Measurements from ENCODE around the gene ZNF76. TPM values are rescaled to one million over a fixed set of nuclear protein-coding genes. Genes with fewer than 3 reads are reported as not detected.
A peak's percentile ranks its signal among the peaks of the same experiment; 100 is the strongest.

Gene ZNF76
- total and polyA plus RNA-seq, 4 donors: 10.6 to 51.8 (median 36.5) TPM

- H3K9me3 ChIP-seq (ENCODE audit: control insufficient read depth, low read length): no peaks in the 10 kb centered on the region
- peaks cover 0 to 8% of the 10 kb centered on the region in 2 donors for H3K4me1 ChIP-seq (ENCODE audit: control insufficient read depth in 1 of 2, insufficient read depth in 2 of 2, low read length in 2 of 2)
- no peaks in the 10 kb centered on the region for H3K27me3 ChIP-seq (ENCODE audit: control insufficient read depth in 1 of 2, insufficient read depth in 2 of 2, low read length in 1 of 2)
- peaks cover 0 to 6% of the 10 kb centered on the region in 2 donors for H3K36me3 ChIP-seq (ENCODE audit: control insufficient read depth in 1 of 2, insufficient read depth in 2 of 2, low read length in 1 of 2)
- no peak overlapping the region for H3K4me3 ChIP-seq (ENCODE audit: low read length in 2 of 2)
- DNase-seq: peak; percentile 72 to 89
- 38 to 40% methylated on average over 12 of the region's 12 CpGs for WGBS, 2 donors
- peak overlapping the region in 1 of 2 donors; percentile 0 for H3K27ac ChIP-seq (ENCODE audit: low read depth in 1 of 2, low read length in 2 of 2)
- intact Hi-C loops (cut with DNase I): loop anchor here (1.0 to 5.0 kb wide), 3 partner anchors 34 to 254 kb away; no protein-coding TSS in a partner anchor
- peak; percentile 69 for ATAC-seq (ENCODE audit: low FRiP score)
These were observed 18.4 kb upstream of the ZNF76 start for GRCh38 chr6:35240838-35241801.

- H3K9me3 ChIP-seq (ENCODE audit: control insufficient read depth, low read length): no peaks in the 10 kb centered on the region
- H3K4me1 ChIP-seq (ENCODE audit: control insufficient read depth in 1 of 2, insufficient read depth in 2 of 2, low read length in 2 of 2): peaks cover 0 to 8% of the 10 kb centered on the region in 2 donors
- DNase-seq (no peak), ATAC-seq (ENCODE audit: low FRiP score) (no peak)
- H3K27me3 ChIP-seq (ENCODE audit: control insufficient read depth in 1 of 2, insufficient read depth in 2 of 2, low read length in 1 of 2): no peaks in the 10 kb centered on the region
- H3K4me3 ChIP-seq (ENCODE audit: low read length in 2 of 2): no peak overlapping the region
- H3K27ac ChIP-seq (ENCODE audit: low read depth in 1 of 2, low read length in 2 of 2): no peak overlapping the region
- H3K36me3 ChIP-seq (ENCODE audit: control insufficient read depth in 1 of 2, insufficient read depth in 2 of 2, low read length in 1 of 2): peaks cover 0 to 6% of the 10 kb centered on the region in 2 donors
- intact Hi-C loops (cut with DNase I): loop anchor here (5.0 kb wide), 2 partner anchors 35 to 255 kb away; no protein-coding TSS in a partner anchor
- 83 to 86% methylated on average over 5 of the region's 5 CpGs for WGBS, 2 donors
These were observed 17.0 kb upstream of the ZNF76 start for GRCh38 chr6:35242486-35242885.

GRCh38 chr6:35242906-35243305, 16.6 kb upstream of the ZNF76 start:
- intact Hi-C loops (cut with DNase I): loop anchor here (5.0 kb wide), 2 partner anchors 36 to 256 kb away; no protein-coding TSS in a partner anchor
- Histone ChIP-seq H3K9me3 (ENCODE audit: control insufficient read depth, low read length) (no peaks in the 10 kb centered on the region), H3K27me3 (ENCODE audit: control insufficient read depth in 1 of 2, insufficient read depth in 2 of 2, low read length in 1 of 2) (no peaks in the 10 kb centered on the region), H3K4me1 (ENCODE audit: control insufficient read depth in 1 of 2, insufficient read depth in 2 of 2, low read length in 2 of 2) (peaks cover 0 to 8% of the 10 kb centered on the region in 2 donors), H3K27ac (ENCODE audit: low read depth in 1 of 2, low read length in 2 of 2) (no peak overlapping the region), H3K36me3 (ENCODE audit: control insufficient read depth in 1 of 2, insufficient read depth in 2 of 2, low read length in 1 of 2) (peaks cover 0 to 6% of the 10 kb centered on the region in 2 donors), H3K4me3 (ENCODE audit: low read length in 2 of 2) (no peak overlapping the region)
- DNase-seq: no peak
- 85 to 89% methylated on average over 13 of the region's 13 CpGs for WGBS, 2 donors
- no peak for ATAC-seq (ENCODE audit: low FRiP score)

GRCh38 chr6:35243386-35243958, 16.1 kb upstream of the ZNF76 start:
- 68 to 71% methylated on average over 17 of the region's 17 CpGs for WGBS, 2 donors
- Histone ChIP-seq H3K27ac (ENCODE audit: low read depth in 1 of 2, low read length in 2 of 2) (no peak overlapping the region), H3K27me3 (ENCODE audit: control insufficient read depth in 1 of 2, insufficient read depth in 2 of 2, low read length in 1 of 2) (no peaks in the 10 kb centered on the region), H3K4me3 (ENCODE audit: low read length in 2 of 2) (no peak overlapping the region), H3K4me1 (ENCODE audit: control insufficient read depth in 1 of 2, insufficient read depth in 2 of 2, low read length in 2 of 2) (peaks cover 0 to 3% of the 10 kb centered on the region in 2 donors), H3K9me3 (ENCODE audit: control insufficient read depth, low read length) (no peaks in the 10 kb centered on the region), H3K36me3 (ENCODE audit: control insufficient read depth in 1 of 2, insufficient read depth in 2 of 2, low read length in 1 of 2) (peaks cover 0 to 6% of the 10 kb centered on the region in 2 donors)
- intact Hi-C loops (cut with DNase I): loop anchor here (5.0 kb wide), 2 partner anchors 36 to 256 kb away; no protein-coding TSS in a partner anchor
- ATAC-seq (ENCODE audit: low FRiP score): no peak
- DNase-seq: no peak

GRCh38 chr6:35244551-35244950, 15.0 kb upstream of the ZNF76 start:
- Histone ChIP-seq H3K4me3 (ENCODE audit: low read length in 2 of 2) (no peak overlapping the region), H3K27me3 (ENCODE audit: control insufficient read depth in 1 of 2, insufficient read depth in 2 of 2, low read length in 1 of 2) (no peaks in the 10 kb centered on the region), H3K27ac (ENCODE audit: low read depth in 1 of 2, low read length in 2 of 2) (no peak overlapping the region), H3K36me3 (ENCODE audit: control insufficient read depth in 1 of 2, insufficient read depth in 2 of 2, low read length in 1 of 2) (peaks cover 0 to 6% of the 10 kb centered on the region in 2 donors), H3K9me3 (ENCODE audit: control insufficient read depth, low read length) (no peaks in the 10 kb centered on the region), H3K4me1 (ENCODE audit: control insufficient read depth in 1 of 2, insufficient read depth in 2 of 2, low read length in 2 of 2) (no peaks in the 10 kb centered on the region)
- WGBS, 2 donors: 85 to 87% methylated on average over 7 of the region's 7 CpGs
- no peak for DNase-seq
- no peak for ATAC-seq (ENCODE audit: low FRiP score)
- intact Hi-C loops (cut with DNase I): loop anchor here (5.0 kb wide), 2 partner anchors 37 to 257 kb away; no protein-coding TSS in a partner anchor

- peak overlapping the region in 1 of 2 donors; percentile 14 for H3K27ac ChIP-seq (ENCODE audit: low read depth in 1 of 2, low read length in 2 of 2)
These were observed 11.8 kb upstream of the ZNF76 start for GRCh38 chr6:35247642-35248231.

GRCh38 chr6:35248300-35248699, 11.2 kb upstream of the ZNF76 start:
- Histone ChIP-seq H3K27me3 (ENCODE audit: control insufficient read depth in 1 of 2, insufficient read depth in 2 of 2, low read length in 1 of 2) (no peaks in the 10 kb centered on the region), H3K36me3 (ENCODE audit: control insufficient read depth in 1 of 2, insufficient read depth in 2 of 2, low read length in 1 of 2) (peaks cover 0 to 6% of the 10 kb centered on the region in 2 donors), H3K9me3 (ENCODE audit: control insufficient read depth, low read length) (no peaks in the 10 kb centered on the region), H3K4me3 (ENCODE audit: low read length in 2 of 2) (no peak overlapping the region), H3K4me1 (ENCODE audit: control insufficient read depth in 1 of 2, insufficient read depth in 2 of 2, low read length in 2 of 2) (peaks cover 0 to 4% of the 10 kb centered on the region in 2 donors), H3K27ac (ENCODE audit: low read depth in 1 of 2, low read length in 2 of 2) (peak overlapping the region; percentile 10 to 81)
- intact Hi-C loops (cut with DNase I): no loop called here
- DNase-seq (no peak), ATAC-seq (ENCODE audit: low FRiP score) (no peak)
- 16 to 32% methylated on average over 3 of the region's 3 CpGs for WGBS, 2 donors

More at GRCh38 chr6:35247642-35248231, 11.8 kb upstream of the ZNF76 start:
- DNase-seq: no peak
- no peaks in the 10 kb centered on the region for H3K9me3 ChIP-seq (ENCODE audit: control insufficient read depth, low read length)
- 87 to 93% methylated on average over 2 of the region's 2 CpGs for WGBS, 2 donors
- no peaks in the 10 kb centered on the region for H3K27me3 ChIP-seq (ENCODE audit: control insufficient read depth in 1 of 2, insufficient read depth in 2 of 2, low read length in 1 of 2)
- peaks cover 0 to 4% of the 10 kb centered on the region in 2 donors for H3K4me1 ChIP-seq (ENCODE audit: control insufficient read depth in 1 of 2, insufficient read depth in 2 of 2, low read length in 2 of 2)
- H3K4me3 ChIP-seq (ENCODE audit: low read length in 2 of 2): no peak overlapping the region
- no peak for ATAC-seq (ENCODE audit: low FRiP score)
- H3K36me3 ChIP-seq (ENCODE audit: control insufficient read depth in 1 of 2, insufficient read depth in 2 of 2, low read length in 1 of 2): peaks cover 0 to 6% of the 10 kb centered on the region in 2 donors
- intact Hi-C loops (cut with DNase I): no loop called here

GRCh38 chr6:35248965-35249364, 10.6 kb upstream of the ZNF76 start:
- H3K27ac ChIP-seq (ENCODE audit: low read depth in 1 of 2, low read length in 2 of 2): peak overlapping the region in 1 of 2 donors; percentile 81
- peak; percentile 12 for ATAC-seq (ENCODE audit: low FRiP score)

More at GRCh38 chr6:35248965-35249364, 10.6 kb upstream of the ZNF76 start:
- peaks cover 0 to 6% of the 10 kb centered on the region in 2 donors for H3K36me3 ChIP-seq (ENCODE audit: control insufficient read depth in 1 of 2, insufficient read depth in 2 of 2, low read length in 1 of 2)
- no peak overlapping the region for H3K4me3 ChIP-seq (ENCODE audit: low read length in 2 of 2)
- no peak for DNase-seq
- 8 to 19% methylated on average over 3 of the region's 3 CpGs for WGBS, 2 donors
- no peaks in the 10 kb centered on the region for H3K27me3 ChIP-seq (ENCODE audit: control insufficient read depth in 1 of 2, insufficient read depth in 2 of 2, low read length in 1 of 2)
- peaks cover 0 to 4% of the 10 kb centered on the region in 2 donors for H3K4me1 ChIP-seq (ENCODE audit: control insufficient read depth in 1 of 2, insufficient read depth in 2 of 2, low read length in 2 of 2)
- H3K9me3 ChIP-seq (ENCODE audit: control insufficient read depth, low read length): no peaks in the 10 kb centered on the region
- intact Hi-C loops (cut with DNase I): no loop called here

All from aorta (tissue), 5 donors.